ENCODE data around the gene HOXB4. TPM values are rescaled to one million over a fixed set of nuclear protein-coding genes. Genes with fewer than 3 reads are reported as not detected.

Gene HOXB4
- total RNA-seq, 1 donor: 1.7 TPM

- TF ChIP-seq CTCF (IDR thresholded peaks at IDR 0.05; ENCODE audit: insufficient read depth, low read depth, low read length): no peak
- no peak overlapping the region for H3K4me3 ChIP-seq (ENCODE audit: low read depth, low read length)
- no peak for DNase-seq (ENCODE audit: low read depth)
Observed at GRCh38 chr17:48574505-48575065, 3.6 kb downstream of the HOXB4 start.

- TF ChIP-seq CTCF (IDR thresholded peaks at IDR 0.05; ENCODE audit: insufficient read depth, low read depth, low read length): no peak
- H3K4me3 ChIP-seq (ENCODE audit: low read depth, low read length): no peak overlapping the region
- no peak for DNase-seq (ENCODE audit: low read depth)
Observed at GRCh38 chr17:48571826-48572417, 6.2 kb downstream of the HOXB4 start.

- DNase-seq (ENCODE audit: low read depth): no peak
- no peak overlapping the region for H3K4me3 ChIP-seq (ENCODE audit: low read depth, low read length)
- no peak for TF ChIP-seq CTCF (IDR thresholded peaks at IDR 0.05; ENCODE audit: insufficient read depth, low read depth, low read length)
Observed at GRCh38 chr17:48571024-48571818, 6.9 kb downstream of the HOXB4 start.

- no peak for DNase-seq (ENCODE audit: low read depth)
- no peak for TF ChIP-seq CTCF (IDR thresholded peaks at IDR 0.05; ENCODE audit: insufficient read depth, low read depth, low read length)
- no peak overlapping the region for H3K4me3 ChIP-seq (ENCODE audit: low read depth, low read length)
Observed at GRCh38 chr17:48570325-48571023, 7.7 kb downstream of the HOXB4 start.

- H3K4me3 ChIP-seq (ENCODE audit: low read depth, low read length): no peak overlapping the region
- no peak for DNase-seq (ENCODE audit: low read depth)
- no peak for TF ChIP-seq CTCF (IDR thresholded peaks at IDR 0.05; ENCODE audit: insufficient read depth, low read depth, low read length)
Observed at GRCh38 chr17:48569674-48570324, 8.4 kb downstream of the HOXB4 start.

- DNase-seq (ENCODE audit: low read depth): no peak
- H3K4me3 ChIP-seq (ENCODE audit: low read depth, low read length): no peak overlapping the region
- no peak for TF ChIP-seq CTCF (IDR thresholded peaks at IDR 0.05; ENCODE audit: insufficient read depth, low read depth, low read length)
Observed at GRCh38 chr17:48569240-48569582, 8.9 kb downstream of the HOXB4 start.
